Erythroblast (primary cell): ENCODE measurements around the gene CDH13.

Source experiments
- GATA1 ChIP-seq: IDR thresholded peaks from 2 replicates; pipeline ENCODE4 v1.6.1; 2011; ENCODE audit warnings: low read depth, mild to moderate bottlenecking, control low read depth, low read length, moderate library complexity
- POLR2A ChIP-seq: IDR thresholded peaks from 2 replicates; pipeline ENCODE4 v1.6.1; 2011; ENCODE audit warnings: mild to moderate bottlenecking, low read length

- TF ChIP-seq POLR2A, result no peak
- no peak for TF ChIP-seq GATA1
Observed at GRCh38 chr16:82603784-82604411, 22.9 kb upstream of the CDH13 start.
